Type B pancreatic cell (in vitro differentiated cells): ENCODE measurements around the gene KTN1. TPM values are rescaled to one million over a fixed set of nuclear protein-coding genes. Genes with fewer than 3 reads are reported as not detected.

ENCODE experiments used
- DNase-seq: peaks from one replicate; pipeline ENCODE4 v3.0.0; 2021; ENCODE audit warnings: mixed read lengths; ENCODE audit not compliant: unreplicated experiment; ENCODE audit errors: extremely low spot score
- H3K27ac Mint-ChIP-seq: 2 replicates; pipeline ENCODE4 v1.8.0; 2021; ENCODE audit warnings: mild to moderate bottlenecking, mixed read lengths
- H3K27me3 Mint-ChIP-seq: 2 replicates; pipeline ENCODE4 v1.8.0; 2021; ENCODE audit warnings: mixed read lengths
- H3K36me3 Mint-ChIP-seq: 2 replicates; pipeline ENCODE4 v1.8.0; 2021; ENCODE audit warnings: mixed read lengths
- H3K4me1 Mint-ChIP-seq: one replicate; pipeline ENCODE4 v1.8.0; 2021; ENCODE audit warnings: mixed read lengths; ENCODE audit not compliant: unreplicated experiment
- H3K4me3 Mint-ChIP-seq: 2 replicates; pipeline ENCODE4 v1.8.0; 2021; ENCODE audit warnings: mild to moderate bottlenecking, mixed read lengths
- H3K9me3 Mint-ChIP-seq: 2 replicates; pipeline ENCODE4 v1.8.0; 2021; ENCODE audit warnings: mixed read lengths
- CTCF ChIP-seq: fragments of 200-600 bp; sonication (generic); conservative IDR thresholded peaks from 2 replicates; pipeline ENCODE4 v1.5.0; 2021; ENCODE audit warnings: antibody characterized with exemption, mild to moderate bottlenecking
- total RNA-seq: library from RNA; stranded (reverse); gene quantifications from 2 replicates; pipeline ENCODE4 v1.2.1, GENCODE V29; 2021; ENCODE audit warnings: low replicate concordance

Gene KTN1
- total RNA-seq, 1 donor from 2014 or later, result 105 TPM

- H3K36me3 Mint-ChIP-seq, result peaks cover 35% of the 10 kb centered on the region
- no peak for DNase-seq
- no peaks in the 10 kb centered on the region for H3K27me3 Mint-ChIP-seq
- no peak for TF ChIP-seq CTCF
- H3K27ac Mint-ChIP-seq, result no peak overlapping the region
- no peak overlapping the region for H3K4me3 Mint-ChIP-seq
- no peaks in the 10 kb centered on the region for H3K4me1 Mint-ChIP-seq
- H3K9me3 Mint-ChIP-seq, result no peaks in the 10 kb centered on the region
These were observed 82.7 kb downstream of the KTN1 start for GRCh38 chr14:55662752-55663151.

GRCh38 chr14:55665067-55665675 is 85.2 kb downstream of the KTN1 start:
- H3K27ac Mint-ChIP-seq, result no peak overlapping the region

GRCh38 chr14:55667801-55668200 is 87.8 kb downstream of the KTN1 start:
- Mint-ChIP-seq H3K36me3 (peaks cover 33% of the 10 kb centered on the region), H3K4me3 (no peak overlapping the region)

More at GRCh38 chr14:55665067-55665675, 85.2 kb downstream of the KTN1 start:
- Mint-ChIP-seq H3K36me3 (peaks cover 31% of the 10 kb centered on the region), H3K9me3 (no peaks in the 10 kb centered on the region), H3K27me3 (no peaks in the 10 kb centered on the region), H3K4me1 (no peaks in the 10 kb centered on the region), H3K4me3 (no peak overlapping the region)
- no peak for TF ChIP-seq CTCF
- no peak for DNase-seq

GRCh38 chr14:55671641-55672040 is 91.6 kb downstream of the KTN1 start:
- Mint-ChIP-seq H3K9me3 (no peaks in the 10 kb centered on the region), H3K27ac (no peak overlapping the region), H3K4me3 (no peak overlapping the region), H3K27me3 (no peaks in the 10 kb centered on the region), H3K4me1 (no peaks in the 10 kb centered on the region), H3K36me3 (peaks cover 17% of the 10 kb centered on the region)
- no peak for DNase-seq
- TF ChIP-seq CTCF, result no peak

More at GRCh38 chr14:55667801-55668200, 87.8 kb downstream of the KTN1 start:
- no peak overlapping the region for H3K27ac Mint-ChIP-seq
- DNase-seq, result no peak
- H3K9me3 Mint-ChIP-seq, result no peaks in the 10 kb centered on the region
- no peak for TF ChIP-seq CTCF
- H3K4me1 Mint-ChIP-seq, result no peaks in the 10 kb centered on the region
- H3K27me3 Mint-ChIP-seq, result no peaks in the 10 kb centered on the region

GRCh38 chr14:55673048-55673447 is 93.0 kb downstream of the KTN1 start:
- Mint-ChIP-seq H3K36me3 (peaks cover 17% of the 10 kb centered on the region), H3K27ac (no peak overlapping the region), H3K27me3 (no peaks in the 10 kb centered on the region), H3K4me1 (no peaks in the 10 kb centered on the region), H3K4me3 (no peak overlapping the region), H3K9me3 (no peaks in the 10 kb centered on the region)
- TF ChIP-seq CTCF, result no peak
- DNase-seq, result no peak

- DNase-seq, result no peak
- H3K4me1 Mint-ChIP-seq, result no peaks in the 10 kb centered on the region
- TF ChIP-seq CTCF, result no peak
- no peaks in the 10 kb centered on the region for H3K9me3 Mint-ChIP-seq
- H3K4me3 Mint-ChIP-seq, result no peak overlapping the region
- H3K27ac Mint-ChIP-seq, result no peak overlapping the region
- peaks cover 38% of the 10 kb centered on the region for H3K36me3 Mint-ChIP-seq
- H3K27me3 Mint-ChIP-seq, result no peaks in the 10 kb centered on the region
These were observed 101.1 kb downstream of the KTN1 start for GRCh38 chr14:55681096-55681495.
